Transverse colon (tissue), 4 donors: ENCODE measurements around the gene BCL2L15. TPM values are rescaled to one million over a fixed set of nuclear protein-coding genes. Genes with fewer than 3 reads are reported as not detected.

Experiments used
- DNase-seq: peaks from one replicate; pipeline ENCODE4 v3.0.0-alpha.2; 2019
- H3K27ac ChIP-seq, 4 donors: fragments of 200-600 bp; sonication (generic); 2 replicates each; pipeline ENCODE4 v1.5.1; 2016 to 2018; ENCODE audit warnings: inconsistent platforms in 4 of 4
- H3K27me3 ChIP-seq: fragments of 200-600 bp; sonication (generic); 2 replicates; pipeline ENCODE4 v1.5.1; 2017; ENCODE audit warnings: inconsistent platforms
- H3K36me3 ChIP-seq, 4 donors: fragments of 200-600 bp; sonication (generic); 2 replicates each; pipeline ENCODE4 v1.5.1; 2017 to 2019; ENCODE audit warnings: inconsistent platforms in 4 of 4
- H3K4me1 ChIP-seq, 4 donors: fragments of 200-600 bp; sonication (generic); 2 replicates each; pipeline ENCODE4 v1.5.1; 2017 to 2020; ENCODE audit warnings: inconsistent platforms in 4 of 4
- H3K4me3 ChIP-seq, 4 donors: fragments of 200-600 bp; sonication (generic); 1 replicate in 1 of 4; 2 replicates in 3 of 4; pipeline versions ENCODE4 v1.5.1 to v1.6.1; 2017 to 2019; ENCODE audit warnings: inconsistent platforms in 4 of 4
- H3K9me3 ChIP-seq, 2 donors: fragments of 200-600 bp; sonication (generic); 2 replicates each; pipeline ENCODE4 v1.5.1; 2017 to 2019; ENCODE audit warnings: inconsistent platforms in 2 of 2
- EP300 ChIP-seq: sonication (generic); formaldehyde crosslinking; IDR thresholded peaks from one replicate; pipeline ENCODE4 v1.6.1; 2017; ENCODE audit warnings: antibody characterized with exemption, low read depth
- POLR2A ChIP-seq: fragments of 450-650 bp; IDR thresholded peaks from one replicate; pipeline ENCODE4 v1.6.1; 2016; ENCODE audit warnings: antibody characterized with exemption, mild to moderate bottlenecking, moderate library complexity
- POLR2AphosphoS5 ChIP-seq, 3 donors: sonication (generic); formaldehyde crosslinking; IDR thresholded peaks; one replicate each; pipeline ENCODE4 v1.6.1; 2016; ENCODE audit warnings: antibody characterized with exemption in 3 of 3
- WGBS, 2 donors: methylation state at CpG; one replicate each; pipeline ENCODE4 v1.1.5; 2018; ENCODE audit warnings: low coverage in 1 of 2; 5-methylcytosine and 5-hydroxymethylcytosine counted together
- in situ Hi-C, 4 donors: fragments of 200-750 bp; cut with MboI; loops; one replicate each; pipeline versions ENCODE4 v1.15.0 to v1.15.1; 2017; ENCODE audit warnings: low sequenced_read_pairs in 3 of 4, low pct_ligation_motif_present in 1 of 4, low pct_unique_long_range_greater_than_20kb in 1 of 4
- intact Hi-C: fragments of 100-400 bp; cut with DNase I; formaldehyde crosslinking; loops from one replicate; pipeline ENCODE4 v1.15.1; 2023; ENCODE audit warnings: low total_unique reads
- total RNA-seq, 4 donors: library from RNA; depleted of rRNA; stranded (reverse); fragments of >200 nt; gene quantifications; one replicate each; pipeline ENCODE4 v1.1.0, GENCODE V29; 2016
- TF ChIP-seq, protein P1 (sequence below), 5 experiments: fragments of 200-600 bp in 3 of 5; fragments of 450-650 bp in 2 of 5; sonication (generic) in 3 of 5; IDR thresholded peaks; 1 replicate in 2 of 5; 2 replicates in 3 of 5; pipeline ENCODE4 v1.5.1; 2016 to 2017; ENCODE audit warnings: antibody characterized with exemption in 5 of 5, inconsistent platforms in 3 of 5, mild to moderate bottlenecking in 2 of 5, moderate library complexity in 1 of 5

BCL2L15 gene
- total RNA-seq, 4 donors from 2014 or later: 51.3 to 584 (median 89.3) TPM

DNA sequence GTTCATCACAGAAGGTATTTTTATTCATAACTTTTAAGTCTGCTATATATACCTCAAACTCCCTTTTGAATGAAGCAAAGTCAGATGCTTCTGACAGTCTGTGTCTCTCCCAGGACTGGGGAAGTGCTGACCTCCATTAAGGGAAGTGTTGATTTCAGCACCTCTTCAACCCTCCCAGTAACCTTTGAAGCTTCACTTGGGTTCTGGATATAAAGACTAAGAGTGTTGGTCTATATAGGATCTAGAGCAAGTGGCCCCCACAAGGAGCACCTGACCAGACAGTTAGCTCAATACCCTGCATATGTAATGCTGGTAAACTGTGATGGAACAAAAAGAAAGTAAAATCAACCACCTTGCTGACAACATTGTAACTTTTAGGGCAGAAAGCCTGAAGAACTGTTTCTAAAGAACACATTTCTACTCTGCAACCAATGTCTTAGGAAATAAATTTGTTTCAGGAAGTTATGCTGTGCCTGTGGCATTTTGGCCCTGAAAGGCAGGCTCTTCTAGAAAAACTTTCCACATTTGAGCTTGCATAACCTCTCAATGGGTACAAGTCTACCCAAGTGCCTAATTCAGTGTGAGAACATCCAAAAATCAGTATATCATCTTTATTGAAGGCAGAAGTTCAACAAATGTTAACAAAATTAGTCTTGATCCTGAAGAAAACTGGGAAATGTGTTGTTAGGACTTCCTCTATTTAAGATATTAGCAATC is 15.0 kb downstream of the BCL2L15 start:
- intact Hi-C loops: no loop called here
- Histone ChIP-seq H3K27ac (peak overlapping the region; percentile 63 to 72 (median 67)), H3K36me3 (no peaks in the 10 kb centered on the region), H3K4me3 (no peak overlapping the region), H3K9me3 (no peaks in the 10 kb centered on the region), H3K27me3 (no peaks in the 10 kb centered on the region), H3K4me1 (peaks cover 0 to 28% (median 5%) of the 10 kb centered on the region in 4 donors)
- DNase-seq: no peak
- in situ Hi-C loops: no loop called here
- TF ChIP-seq, protein P1, sequence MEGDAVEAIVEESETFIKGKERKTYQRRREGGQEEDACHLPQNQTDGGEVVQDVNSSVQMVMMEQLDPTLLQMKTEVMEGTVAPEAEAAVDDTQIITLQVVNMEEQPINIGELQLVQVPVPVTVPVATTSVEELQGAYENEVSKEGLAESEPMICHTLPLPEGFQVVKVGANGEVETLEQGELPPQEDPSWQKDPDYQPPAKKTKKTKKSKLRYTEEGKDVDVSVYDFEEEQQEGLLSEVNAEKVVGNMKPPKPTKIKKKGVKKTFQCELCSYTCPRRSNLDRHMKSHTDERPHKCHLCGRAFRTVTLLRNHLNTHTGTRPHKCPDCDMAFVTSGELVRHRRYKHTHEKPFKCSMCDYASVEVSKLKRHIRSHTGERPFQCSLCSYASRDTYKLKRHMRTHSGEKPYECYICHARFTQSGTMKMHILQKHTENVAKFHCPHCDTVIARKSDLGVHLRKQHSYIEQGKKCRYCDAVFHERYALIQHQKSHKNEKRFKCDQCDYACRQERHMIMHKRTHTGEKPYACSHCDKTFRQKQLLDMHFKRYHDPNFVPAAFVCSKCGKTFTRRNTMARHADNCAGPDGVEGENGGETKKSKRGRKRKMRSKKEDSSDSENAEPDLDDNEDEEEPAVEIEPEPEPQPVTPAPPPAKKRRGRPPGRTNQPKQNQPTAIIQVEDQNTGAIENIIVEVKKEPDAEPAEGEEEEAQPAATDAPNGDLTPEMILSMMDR (IDR thresholded peaks at IDR 0.05): no peak
- TF ChIP-seq POLR2AphosphoS5 (IDR thresholded peaks at IDR 0.05): no peak
- no peak for TF ChIP-seq POLR2A
- TF ChIP-seq EP300: no peak

DNA sequence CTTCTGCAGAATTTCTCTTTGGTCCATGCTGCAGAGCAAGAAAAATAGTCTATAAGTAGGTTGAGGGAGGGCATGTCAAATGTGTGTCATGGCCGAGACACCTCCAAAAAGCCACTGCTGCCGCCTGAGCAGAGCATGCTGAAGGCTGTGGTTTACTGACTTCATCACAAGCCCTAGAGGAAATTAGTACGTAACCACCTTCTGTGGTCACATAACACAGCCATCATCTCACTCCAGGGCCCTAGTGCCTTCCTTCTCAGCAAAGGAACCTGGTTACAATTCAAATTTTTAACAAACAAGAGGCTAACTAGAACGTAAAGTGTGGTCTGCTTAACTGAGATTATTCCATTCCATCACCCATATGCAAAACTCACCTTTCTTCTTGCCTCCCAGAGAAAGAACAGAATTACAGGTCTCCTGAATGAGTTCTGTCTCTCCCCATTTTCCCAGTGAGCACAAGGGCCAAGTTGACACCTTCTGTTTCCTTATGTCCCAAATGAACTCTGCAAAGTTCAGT is 15.7 kb downstream of the BCL2L15 start, which contains the start of gene PTPN22:
Gene PTPN22, minus strand, starts transcription at position 116 of the 517 bp plus-strand sequence.
- DNase-seq: peak; percentile 72
- H3K4me3 ChIP-seq: peak within 1 kb of the TSS in 1 of 4 donors; percentile 28
- H3K4me1 ChIP-seq: peaks cover 0 to 26% (median 5%) of the 10 kb centered on the region in 4 donors
- H3K27ac ChIP-seq: peak within 1 kb of the TSS; percentile 63 to 72 (median 67)
- WGBS, 2 donors: 80 to 85% methylated on average over 1 to 4 of the region's 4 CpGs
- in situ Hi-C loops: no loop called here
- intact Hi-C loops: no loop called here
- H3K9me3 ChIP-seq: no peaks in the 10 kb centered on the region
- peak; percentile 42 to 69 (median 67) for TF ChIP-seq POLR2AphosphoS5 (IDR thresholded peaks at IDR 0.05)
- peak; percentile 54 for TF ChIP-seq POLR2A
- no peak for TF ChIP-seq EP300
- H3K27me3 ChIP-seq: no peaks in the 10 kb centered on the region
- no peaks in the 10 kb centered on the region for H3K36me3 ChIP-seq

DNA sequence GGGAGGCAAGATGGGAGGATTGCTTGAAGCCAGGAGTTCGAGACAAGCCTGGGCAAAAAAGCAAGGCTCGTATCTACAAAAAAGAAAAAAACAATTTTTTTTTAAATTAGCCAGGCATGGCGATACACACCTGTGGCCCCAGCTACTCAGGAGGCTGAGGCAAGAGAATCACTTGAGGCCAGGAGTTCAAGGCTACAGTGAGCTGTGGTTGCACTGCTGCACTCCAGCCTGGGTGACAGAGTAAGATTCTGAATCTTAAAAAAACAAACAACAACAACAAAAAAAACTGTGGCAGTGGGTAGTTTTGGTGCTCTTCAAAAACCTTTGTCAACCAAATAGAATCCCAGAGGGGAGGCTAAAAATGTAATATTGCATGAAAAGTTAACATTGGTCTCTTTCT is 16.6 kb downstream of the BCL2L15 start:
- peak overlapping the region in 1 of 4 donors; percentile 28 for H3K4me3 ChIP-seq
- peaks cover 0 to 18% (median 5%) of the 10 kb centered on the region in 4 donors for H3K4me1 ChIP-seq
- intact Hi-C loops (no loop called here), in situ Hi-C loops (no loop called here)
- no peaks in the 10 kb centered on the region for H3K9me3 ChIP-seq
- H3K36me3 ChIP-seq: no peaks in the 10 kb centered on the region
- H3K27ac ChIP-seq: peak overlapping the region; percentile 50 to 72 (median 62)
- TF ChIP-seq EP300 (no peak), POLR2A (no peak), POLR2AphosphoS5 (IDR thresholded peaks at IDR 0.05) (no peak)
- TF ChIP-seq, protein P1 (IDR thresholded peaks at IDR 0.05): no peak
- DNase-seq: no peak
- no peaks in the 10 kb centered on the region for H3K27me3 ChIP-seq
- WGBS, 2 donors: 77 to 85% methylated on average over 3 of the region's 3 CpGs

DNA sequence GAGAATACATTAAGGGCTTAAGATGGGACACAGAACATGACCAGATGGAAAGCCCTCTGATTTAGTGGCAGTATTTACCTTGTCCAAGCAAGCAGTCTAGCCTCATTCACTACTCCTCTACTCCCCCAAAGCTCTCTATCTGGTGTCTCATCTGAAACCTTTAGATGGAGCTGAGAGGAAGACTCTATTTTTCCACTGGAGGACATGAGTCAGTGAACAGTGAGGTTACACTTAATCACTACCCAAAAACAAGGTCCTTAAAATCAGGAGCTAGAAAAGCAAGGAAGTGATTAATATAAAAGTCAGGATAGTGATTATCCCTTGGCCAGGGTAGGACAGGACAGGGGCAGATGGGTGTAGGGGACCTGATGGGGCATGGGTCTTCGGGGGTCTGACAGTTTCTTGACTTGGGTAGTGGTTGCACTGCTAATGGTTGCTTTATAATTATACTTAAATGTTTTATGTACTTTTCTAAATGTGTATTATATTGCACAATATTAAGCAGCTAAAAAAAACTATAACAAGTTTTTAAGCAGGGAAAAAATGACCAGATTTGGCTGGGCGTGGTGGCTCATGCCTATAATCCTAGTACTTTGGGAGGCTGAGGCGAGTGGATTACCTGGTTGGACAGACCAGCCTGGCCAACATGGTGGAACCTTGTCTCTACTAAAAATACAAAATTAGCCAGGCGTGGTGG is 18.8 kb downstream of the BCL2L15 start:
- no peaks in the 10 kb centered on the region for H3K4me1 ChIP-seq
- intact Hi-C loops: no loop called here
- WGBS, 2 donors: 77 to 91% methylated on average over 3 to 4 of the region's 4 CpGs
- no peak overlapping the region for H3K27ac ChIP-seq
- TF ChIP-seq POLR2AphosphoS5 (IDR thresholded peaks at IDR 0.05) (no peak), POLR2A (no peak), EP300 (no peak)
- TF ChIP-seq, protein P1 (IDR thresholded peaks at IDR 0.05): no peak
- DNase-seq: no peak
- no peaks in the 10 kb centered on the region for H3K9me3 ChIP-seq
- H3K36me3 ChIP-seq: no peaks in the 10 kb centered on the region
- no peak overlapping the region for H3K4me3 ChIP-seq
- no peaks in the 10 kb centered on the region for H3K27me3 ChIP-seq
- in situ Hi-C loops: no loop called here
